ENCODE measurements around the gene PUM1.

GRCh38 chr1:31102501-31102950 lies 37.0 kb upstream of the PUM1 start:
- TF ChIP-seq, protein P1, sequence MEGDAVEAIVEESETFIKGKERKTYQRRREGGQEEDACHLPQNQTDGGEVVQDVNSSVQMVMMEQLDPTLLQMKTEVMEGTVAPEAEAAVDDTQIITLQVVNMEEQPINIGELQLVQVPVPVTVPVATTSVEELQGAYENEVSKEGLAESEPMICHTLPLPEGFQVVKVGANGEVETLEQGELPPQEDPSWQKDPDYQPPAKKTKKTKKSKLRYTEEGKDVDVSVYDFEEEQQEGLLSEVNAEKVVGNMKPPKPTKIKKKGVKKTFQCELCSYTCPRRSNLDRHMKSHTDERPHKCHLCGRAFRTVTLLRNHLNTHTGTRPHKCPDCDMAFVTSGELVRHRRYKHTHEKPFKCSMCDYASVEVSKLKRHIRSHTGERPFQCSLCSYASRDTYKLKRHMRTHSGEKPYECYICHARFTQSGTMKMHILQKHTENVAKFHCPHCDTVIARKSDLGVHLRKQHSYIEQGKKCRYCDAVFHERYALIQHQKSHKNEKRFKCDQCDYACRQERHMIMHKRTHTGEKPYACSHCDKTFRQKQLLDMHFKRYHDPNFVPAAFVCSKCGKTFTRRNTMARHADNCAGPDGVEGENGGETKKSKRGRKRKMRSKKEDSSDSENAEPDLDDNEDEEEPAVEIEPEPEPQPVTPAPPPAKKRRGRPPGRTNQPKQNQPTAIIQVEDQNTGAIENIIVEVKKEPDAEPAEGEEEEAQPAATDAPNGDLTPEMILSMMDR (IDR thresholded peaks at IDR 0.05), result no peak
- no peak for TF ChIP-seq POLR2A (IDR thresholded peaks at IDR 0.05)

All from thyroid gland (tissue), 4 donors.